H9 (cell line): ENCODE results near the gene IL1RAP. TPM values are rescaled to one million over a fixed set of nuclear protein-coding genes. Genes with fewer than 3 reads are reported as not detected.
A peak's percentile ranks its signal among the peaks of the same experiment; 100 is the strongest.

Source experiments
- DNase-seq: peaks from one replicate; pipeline ENCODE4 v3.0.0-alpha.2; 2017
- H2AFZ ChIP-seq: one replicate; pipeline ENCODE4 v1.6.1; 2013; ENCODE audit warnings: mild to moderate bottlenecking, low read length, control low read depth, moderate library complexity
- H2AK5ac ChIP-seq: 2 replicates; pipeline ENCODE4 v1.6.1; 2013; ENCODE audit warnings: low read length, control low read depth, mixed read lengths; ENCODE audit not compliant: insufficient read length
- H2BK120ac ChIP-seq: one replicate; pipeline ENCODE4 v1.6.1; 2013; ENCODE audit warnings: low read depth, mild to moderate bottlenecking, low read length, control low read depth, inconsistent platforms; ENCODE audit not compliant: poor library complexity, severe bottlenecking
- H2BK12ac ChIP-seq: 2 replicates; pipeline ENCODE4 v1.6.1; 2013; ENCODE audit warnings: low read length, control low read depth, mixed read lengths, low read depth; ENCODE audit not compliant: insufficient read length
- H2BK15ac ChIP-seq: 2 replicates; pipeline ENCODE4 v1.6.1; 2013; ENCODE audit warnings: low read depth, low read length, control low read depth
- H2BK20ac ChIP-seq: one replicate; pipeline ENCODE4 v1.6.1; 2013; ENCODE audit warnings: low read depth, mild to moderate bottlenecking, low read length, control low read depth, inconsistent platforms; ENCODE audit not compliant: poor library complexity, severe bottlenecking
- H2BK5ac ChIP-seq: 2 replicates; pipeline ENCODE4 v1.6.1; 2013; ENCODE audit warnings: low read length, control low read depth, mixed read lengths; ENCODE audit not compliant: insufficient read length
- H3K14ac ChIP-seq: 2 replicates; pipeline ENCODE4 v1.6.1; 2013; ENCODE audit warnings: low read length, control low read depth; ENCODE audit not compliant: insufficient read depth
- H3K18ac ChIP-seq: 2 replicates; pipeline ENCODE4 v1.6.1; 2013; ENCODE audit warnings: low read depth, mild to moderate bottlenecking, mixed read lengths, low read length, control low read depth; ENCODE audit not compliant: insufficient read length
- H3K23ac ChIP-seq: 2 replicates; pipeline ENCODE4 v1.6.1; 2013; ENCODE audit warnings: low read length, control low read depth, mixed read lengths, low read depth; ENCODE audit not compliant: insufficient read length
- H3K23me2 ChIP-seq: 2 replicates; pipeline ENCODE4 v1.6.1; 2013; ENCODE audit warnings: low read depth, mild to moderate bottlenecking, mixed read lengths, low read length, control low read depth; ENCODE audit not compliant: insufficient read length, poor library complexity, severe bottlenecking
- H3K27ac ChIP-seq: 2 replicates; pipeline ENCODE4 v1.5.1; 2013; ENCODE audit warnings: low read length, control low read depth, mixed read lengths, low read depth; ENCODE audit not compliant: insufficient read length
- H3K27me3 ChIP-seq: 2 replicates; pipeline ENCODE4 v1.6.1; 2013; ENCODE audit warnings: low read length, control low read depth, inconsistent platforms; ENCODE audit not compliant: insufficient read depth
- H3K4ac ChIP-seq: 2 replicates; pipeline ENCODE4 v1.6.1; 2013; ENCODE audit warnings: low read depth, mild to moderate bottlenecking, control low read depth, inconsistent platforms, low read length, moderate library complexity
- H3K4me1 ChIP-seq: 2 replicates; pipeline ENCODE4 v1.6.1; 2013; ENCODE audit warnings: low read length, control low read depth, inconsistent platforms; ENCODE audit not compliant: insufficient read depth
- H3K4me2 ChIP-seq: 2 replicates; pipeline ENCODE4 v1.6.1; 2013; ENCODE audit warnings: low read length, control low read depth, mixed read lengths; ENCODE audit not compliant: insufficient read length, insufficient read depth
- H3K56ac ChIP-seq: 2 replicates; pipeline ENCODE4 v1.6.1; 2013; ENCODE audit warnings: low read depth, mild to moderate bottlenecking, mixed read lengths, low read length, control low read depth; ENCODE audit not compliant: insufficient read length
- H3K79me1 ChIP-seq: 2 replicates; pipeline ENCODE4 v1.6.1; 2013; ENCODE audit warnings: low read depth, mild to moderate bottlenecking, moderate library complexity, low read length, control low read depth, inconsistent platforms; ENCODE audit not compliant: insufficient read depth, poor library complexity, severe bottlenecking
- H3K79me2 ChIP-seq: 2 replicates; pipeline ENCODE4 v1.6.1; 2013; ENCODE audit warnings: low read length, control low read depth, inconsistent platforms; ENCODE audit not compliant: insufficient read depth
- H3K9ac ChIP-seq: 2 replicates; pipeline ENCODE4 v1.6.1; 2013; ENCODE audit warnings: low read length, control low read depth, mixed read lengths; ENCODE audit not compliant: insufficient read length; ENCODE audit errors: extremely low read depth
- H3K9me3 ChIP-seq: one replicate; pipeline ENCODE4 v1.6.1; 2013; ENCODE audit warnings: low read depth, low read length, inconsistent platforms; ENCODE audit not compliant: control insufficient read depth
- H3T11ph ChIP-seq: one replicate; pipeline ENCODE4 v1.6.1; 2013; ENCODE audit warnings: mild to moderate bottlenecking, low read length, control low read depth, inconsistent platforms
- H4K20me1 ChIP-seq: one replicate; pipeline ENCODE4 v1.6.1; 2013; ENCODE audit not compliant: control insufficient read depth, insufficient read length, insufficient read depth
- H4K5ac ChIP-seq: 2 replicates; pipeline ENCODE4 v1.6.1; 2013; ENCODE audit warnings: low read depth, mild to moderate bottlenecking, mixed read lengths, low read length, control low read depth; ENCODE audit not compliant: insufficient read length
- H4K8ac ChIP-seq: replicated peaks from 2 replicates; pipeline ENCODE4 v1.6.1; 2013; ENCODE audit warnings: low read length, control low read depth, mixed read lengths, low read depth; ENCODE audit not compliant: insufficient read length
- H4K91ac ChIP-seq: 2 replicates; pipeline ENCODE4 v1.6.1; 2013; ENCODE audit warnings: low read depth, mild to moderate bottlenecking, moderate library complexity, mixed read lengths, low read length, control low read depth; ENCODE audit not compliant: insufficient read length
- H3K27ac Mint-ChIP-seq, 3 experiments: 2 replicates in 2 of 3; 3 replicates in 1 of 3; pipeline ENCODE4 v1.8.0; 2020 to 2021; ENCODE audit warnings: mixed read lengths in 3 of 3, mild to moderate bottlenecking in 1 of 3, moderate library complexity in 1 of 3
- H3K27me3 Mint-ChIP-seq: 2 replicates; pipeline ENCODE4 v1.8.0; 2021; ENCODE audit warnings: low read depth, mild to moderate bottlenecking, moderate library complexity, mixed read lengths
- H3K36me3 Mint-ChIP-seq, 3 experiments: 2 replicates in 2 of 3; 3 replicates in 1 of 3; pipeline ENCODE4 v1.8.0; 2020 to 2021; ENCODE audit warnings: low read depth in 3 of 3, mixed read lengths in 3 of 3; ENCODE audit not compliant: insufficient read depth in 1 of 3
- H3K4me1 Mint-ChIP-seq, 2 experiments: 2 replicates each; pipeline ENCODE4 v1.8.0; 2020; ENCODE audit warnings: mixed read lengths in 2 of 2
- H3K4me3 Mint-ChIP-seq, 2 experiments: 2 replicates in 1 of 2; 3 replicates in 1 of 2; pipeline ENCODE4 v1.8.0; 2020 to 2021; ENCODE audit warnings: mild to moderate bottlenecking in 2 of 2, mixed read lengths in 2 of 2, moderate library complexity in 1 of 2
- H3K9me3 Mint-ChIP-seq, 2 experiments: 2 replicates in 1 of 2; 3 replicates in 1 of 2; pipeline ENCODE4 v1.8.0; 2020; ENCODE audit warnings: mild to moderate bottlenecking in 2 of 2, mixed read lengths in 2 of 2, moderate library complexity in 1 of 2
- WGBS: extraction: QIAGEN DNeasy Blood & Tissue Kit; methylation state at CpG from one replicate; pipeline ENCODE4 v1.1.7; 2013; ENCODE audit warnings: missing lambda C conversion rate, low lambda C conversion rate, mixed read lengths; ENCODE audit not compliant: insufficient read length; ENCODE audit errors: extremely low coverage; 5-methylcytosine and 5-hydroxymethylcytosine counted together
- total RNA-seq: library from RNA; stranded (reverse); gene quantifications from 2 replicates; pipeline ENCODE4 v1.2.1, GENCODE V29; 2021
- TF ChIP-seq, protein P1 (sequence below): fragments of 200-600 bp; sonication (generic); conservative IDR thresholded peaks from 3 replicates; pipeline ENCODE4 v1.8.0; 2021; ENCODE audit warnings: antibody characterized with exemption, mild to moderate bottlenecking

The IL1RAP gene
- total RNA-seq, 1 experiment from 2014 or later, result 4.6 TPM

DNA sequence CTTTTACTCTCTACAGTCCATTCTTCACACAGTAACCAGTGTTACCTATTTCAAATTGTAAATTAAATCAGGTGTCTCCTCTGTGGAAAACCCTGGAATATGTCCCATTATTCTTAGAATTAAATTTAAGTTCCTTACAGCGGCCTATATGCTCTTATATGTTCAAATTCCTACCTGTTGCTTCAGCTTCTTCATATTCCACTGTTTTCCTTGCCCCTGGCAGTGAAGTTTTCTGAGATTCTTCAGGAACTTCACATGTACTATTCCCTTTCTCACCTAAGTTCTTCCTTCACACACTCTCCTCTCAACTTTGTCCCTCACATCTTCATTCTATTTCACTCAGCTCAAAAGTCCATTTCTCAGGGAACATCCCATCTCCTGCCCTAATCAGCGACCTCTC lies 68.8 kb downstream of the IL1RAP start:
- Histone ChIP-seq H4K91ac (no peak overlapping the region), H2BK120ac (no peak overlapping the region), H3K79me1 (no peaks in the 10 kb centered on the region), H2BK5ac (no peak overlapping the region), H3T11ph (peak overlapping the region; percentile 36), H3K23me2 (no peaks in the 10 kb centered on the region), H4K20me1 (no peaks in the 10 kb centered on the region), H3K56ac (no peak overlapping the region), H2AK5ac (no peak overlapping the region), H3K4ac (no peak overlapping the region), H3K23ac (no peak overlapping the region), H3K14ac (no peak overlapping the region), H4K5ac (no peak overlapping the region), H3K18ac (no peak overlapping the region), H3K4me1 (peaks cover 11% of the 10 kb centered on the region), H3K4me2 (no peak overlapping the region), H3K79me2 (no peaks in the 10 kb centered on the region), H4K8ac (no peak overlapping the region), H2BK15ac (no peak overlapping the region), H2BK20ac (no peak overlapping the region), H2AFZ (no peak overlapping the region), H3K27ac (no peak overlapping the region), H3K9ac (no peak overlapping the region), H2BK12ac (no peak overlapping the region), H3K9me3 (no peaks in the 10 kb centered on the region), H3K27me3 (no peaks in the 10 kb centered on the region)
- TF ChIP-seq, protein P1, sequence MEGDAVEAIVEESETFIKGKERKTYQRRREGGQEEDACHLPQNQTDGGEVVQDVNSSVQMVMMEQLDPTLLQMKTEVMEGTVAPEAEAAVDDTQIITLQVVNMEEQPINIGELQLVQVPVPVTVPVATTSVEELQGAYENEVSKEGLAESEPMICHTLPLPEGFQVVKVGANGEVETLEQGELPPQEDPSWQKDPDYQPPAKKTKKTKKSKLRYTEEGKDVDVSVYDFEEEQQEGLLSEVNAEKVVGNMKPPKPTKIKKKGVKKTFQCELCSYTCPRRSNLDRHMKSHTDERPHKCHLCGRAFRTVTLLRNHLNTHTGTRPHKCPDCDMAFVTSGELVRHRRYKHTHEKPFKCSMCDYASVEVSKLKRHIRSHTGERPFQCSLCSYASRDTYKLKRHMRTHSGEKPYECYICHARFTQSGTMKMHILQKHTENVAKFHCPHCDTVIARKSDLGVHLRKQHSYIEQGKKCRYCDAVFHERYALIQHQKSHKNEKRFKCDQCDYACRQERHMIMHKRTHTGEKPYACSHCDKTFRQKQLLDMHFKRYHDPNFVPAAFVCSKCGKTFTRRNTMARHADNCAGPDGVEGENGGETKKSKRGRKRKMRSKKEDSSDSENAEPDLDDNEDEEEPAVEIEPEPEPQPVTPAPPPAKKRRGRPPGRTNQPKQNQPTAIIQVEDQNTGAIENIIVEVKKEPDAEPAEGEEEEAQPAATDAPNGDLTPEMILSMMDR, result no peak
- DNase-seq, result no peak
- Mint-ChIP-seq H3K36me3 (peaks cover 0 to 4% (median 0%) of the 10 kb centered on the region in 3 experiments; a peak in 2 of 7 replicates), H3K27me3 (no peaks in the 10 kb centered on the region), H3K4me1 (peaks cover 11 to 17% of the 10 kb centered on the region in 2 experiments), H3K9me3 (peaks cover 0 to 2% of the 10 kb centered on the region in 2 experiments; a peak in 1 of 5 replicates), H3K27ac (peak overlapping the region in 1 of 3 experiments; percentile 1; a peak in 1 of 7 replicates), H3K4me3 (no peak overlapping the region)
- WGBS, result no CpG with 5 or more reads among the region's 2 CpGs
